Activated gamma-delta T cell treated with anti-CD3 and anti-CD28 coated beads, Interleukin-2, amount 50 U/mL, for 16 hours (primary cell): ENCODE results near the gene VAT1L.
"Not testable (repeated sequence)": the region's sequence is repeated elsewhere in the genome, so short reads cannot be mapped to it uniquely, and the experiment has no call there.

ENCODE experiments used
- DNase-seq: peaks from one replicate; pipeline ENCODE4 v3.0.0-alpha.2; 2020; ENCODE audit warnings: low read depth

VAT1L gene

DNA sequence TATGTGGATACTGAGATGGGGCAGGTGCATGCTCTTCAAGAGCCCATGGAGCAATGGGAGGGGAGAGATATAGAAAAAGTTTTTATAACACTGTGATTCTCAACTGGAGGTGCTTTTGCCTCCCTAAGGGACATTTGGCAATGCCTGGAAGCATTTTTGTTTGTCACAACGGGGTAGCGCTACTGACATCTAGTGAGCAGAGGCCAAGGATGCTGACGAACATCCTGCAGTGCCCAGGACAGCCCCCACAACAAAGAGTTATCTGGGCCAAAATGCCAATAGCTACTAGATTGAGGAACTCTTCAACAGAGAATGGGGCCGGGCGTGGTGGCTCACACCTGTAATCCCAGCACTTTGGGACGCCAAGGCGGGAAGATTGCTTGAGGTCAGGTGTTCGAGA is 166.8 kb downstream of the VAT1L start:
- no peak for DNase-seq

DNA sequence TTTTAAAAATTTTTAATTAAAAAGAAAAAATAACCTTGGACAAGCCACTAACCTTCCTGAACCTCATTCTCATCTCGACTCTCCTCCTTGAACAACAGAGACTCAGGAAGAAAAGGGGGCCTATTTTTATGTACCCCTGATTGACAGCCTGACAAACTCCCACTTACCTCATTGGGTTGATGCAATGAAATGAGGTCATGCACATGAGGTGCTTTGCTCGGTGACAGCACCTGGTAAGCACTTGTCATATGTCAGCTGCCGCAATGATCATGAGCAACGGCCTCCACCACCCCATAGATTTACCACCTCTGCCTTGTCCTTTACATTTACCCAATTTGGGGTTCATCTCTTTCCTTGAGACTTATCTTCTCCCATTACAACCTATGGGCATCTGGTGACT is 167.9 kb downstream of the VAT1L start:
- no peak for DNase-seq

- no peak for DNase-seq
Observed at GRCh38 chr16:77960766-77961165, 172.4 kb downstream of the VAT1L start.

- DNase-seq: no peak
Observed at GRCh38 chr16:77961814-77962213, 173.4 kb downstream of the VAT1L start.

DNA sequence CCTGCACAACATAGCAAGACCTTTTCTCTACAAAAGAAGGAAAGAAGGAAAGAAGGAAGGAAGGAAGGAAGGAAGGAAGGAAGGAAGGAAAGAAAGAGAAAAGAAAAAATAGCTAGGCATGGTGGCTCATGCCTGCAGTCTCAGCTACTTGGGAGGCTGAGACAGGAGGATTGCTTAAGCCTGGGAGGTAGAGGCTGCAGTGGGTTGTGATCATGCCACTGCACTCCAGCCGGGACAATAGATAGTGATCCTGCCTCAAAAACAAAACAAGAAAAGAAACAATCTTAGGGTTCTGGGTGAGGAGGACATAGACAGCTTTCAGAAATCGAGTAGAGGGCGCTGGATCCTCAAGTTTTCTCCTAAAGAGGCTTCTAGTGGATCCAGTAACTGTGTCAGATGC is 174.3 kb downstream of the VAT1L start:
- no peak for DNase-seq

GRCh38 chr16:77963185-77964044 is 175.1 kb downstream of the VAT1L start:
- DNase-seq: no peak

- no peak for DNase-seq
Observed at GRCh38 chr16:77965346-77965745, 177.0 kb downstream of the VAT1L start.

- DNase-seq: no peak
Observed at GRCh38 chr16:77967054-77967904, 178.9 kb downstream of the VAT1L start.

DNA sequence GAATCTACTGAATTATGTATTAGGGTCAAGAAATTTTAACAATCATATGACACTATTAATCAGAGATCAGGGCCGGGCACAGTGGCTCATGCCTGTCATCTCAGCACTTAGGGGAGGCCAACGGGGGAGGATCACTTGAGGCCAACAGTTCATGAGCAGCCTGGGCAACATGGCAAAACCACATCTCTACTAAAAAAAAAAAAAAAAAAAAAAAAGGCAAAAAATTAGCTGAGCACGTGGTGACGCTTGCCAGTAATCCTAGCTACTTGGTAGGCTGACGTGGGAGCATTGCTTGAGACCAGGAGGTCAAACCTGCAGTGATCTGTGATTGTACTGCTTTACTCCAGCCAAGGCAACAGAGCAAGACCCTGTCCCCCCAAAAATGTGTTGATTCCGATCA is 181.5 kb downstream of the VAT1L start:
- DNase-seq: no peak

- DNase-seq: no peak
Observed at GRCh38 chr16:77970371-77970770, 182.0 kb downstream of the VAT1L start.

- DNase-seq: peak; percentile 55
Observed at GRCh38 chr16:77971306-77972061, 183.1 kb downstream of the VAT1L start.

GRCh38 chr16:77972062-77972392 is 183.7 kb downstream of the VAT1L start:
- no peak for DNase-seq

DNA sequence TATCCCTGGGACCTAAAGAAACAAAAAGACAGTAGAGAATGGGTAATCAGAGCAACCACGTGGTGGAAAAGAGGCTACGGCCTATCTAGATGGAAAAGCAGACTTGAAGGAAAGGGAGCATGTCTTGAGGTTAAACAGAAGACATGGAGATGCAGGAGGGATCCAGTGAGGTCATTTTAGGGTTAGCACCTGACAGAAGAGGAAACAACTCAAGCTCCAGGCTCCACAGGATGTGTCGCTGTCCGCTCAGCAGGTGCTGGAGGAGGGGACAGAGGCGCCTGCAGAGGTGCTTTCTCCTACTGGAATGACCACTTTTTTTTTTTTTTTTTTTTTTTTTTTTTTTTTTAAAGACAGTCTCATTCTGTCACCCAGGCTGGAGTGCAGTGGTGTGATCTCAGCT is 186.5 kb downstream of the VAT1L start:
- no peak for DNase-seq

DNA sequence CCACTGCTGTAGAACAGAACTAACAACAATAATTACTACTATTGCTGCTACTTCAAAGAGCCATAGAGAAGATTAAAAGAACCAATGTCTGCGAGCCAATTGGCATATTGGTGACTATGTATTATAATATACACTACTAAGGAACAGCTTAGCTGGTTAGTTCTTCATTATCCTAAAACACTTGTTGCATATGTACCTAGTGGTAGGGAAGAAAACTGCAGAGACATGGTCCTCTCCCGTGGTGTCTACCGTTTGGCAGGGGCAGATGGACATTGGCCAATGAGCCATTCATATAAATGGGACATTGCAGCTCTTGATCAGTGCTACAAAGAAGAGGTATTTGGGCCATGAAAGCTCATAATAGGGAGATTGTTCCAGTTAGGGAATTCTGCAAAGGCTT is 187.6 kb downstream of the VAT1L start:
- DNase-seq: no peak

GRCh38 chr16:77977339-77977738 is 189.0 kb downstream of the VAT1L start:
- DNase-seq: no peak

DNA sequence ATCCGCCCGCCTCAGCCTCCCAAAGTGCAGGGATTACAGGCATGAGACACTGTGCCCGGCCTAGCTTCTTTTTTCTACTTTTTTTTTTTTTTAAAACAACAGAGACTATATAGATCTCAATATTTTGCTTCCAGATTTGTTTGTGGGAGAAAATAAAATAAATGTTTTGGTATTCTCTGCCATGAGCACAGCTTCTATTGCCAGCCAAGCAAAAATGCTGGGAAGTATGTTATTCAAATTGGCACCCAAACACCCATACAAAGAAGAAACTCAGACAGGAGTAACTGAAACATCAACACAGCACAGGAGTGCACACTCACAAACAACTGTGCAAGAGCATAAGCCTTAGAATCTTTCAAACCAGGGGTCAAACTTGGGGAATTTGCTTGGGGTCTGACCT is 196.7 kb downstream of the VAT1L start:
- DNase-seq: no peak

GRCh38 chr16:77986011-77986740 is 197.8 kb downstream of the VAT1L start:
- no peak for DNase-seq

- DNase-seq: no peak
Observed at GRCh38 chr16:77987810-77988209, 199.4 kb downstream of the VAT1L start.

DNA sequence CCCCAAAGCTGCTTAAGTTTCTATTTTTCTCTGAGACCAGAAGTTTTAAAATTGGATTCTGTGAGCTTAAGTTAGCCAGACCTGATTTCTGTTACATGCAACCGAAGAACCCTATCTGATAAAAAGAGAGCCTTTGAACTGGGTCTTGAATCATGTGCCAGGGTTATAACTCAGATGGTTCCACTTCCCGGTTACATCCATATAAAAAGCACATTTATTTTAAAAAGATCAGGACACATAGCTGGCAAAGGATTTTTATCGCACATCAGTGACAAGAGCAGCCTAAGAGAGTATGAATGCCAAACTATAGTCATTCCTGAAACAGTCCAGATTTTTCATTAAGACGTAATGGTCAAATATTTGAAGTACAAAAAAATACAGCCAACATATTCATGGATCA is 201.5 kb downstream of the VAT1L start:
- no peak for DNase-seq

GRCh38 chr16:77991701-77992100 is 203.3 kb downstream of the VAT1L start:
- no peak for DNase-seq

DNA sequence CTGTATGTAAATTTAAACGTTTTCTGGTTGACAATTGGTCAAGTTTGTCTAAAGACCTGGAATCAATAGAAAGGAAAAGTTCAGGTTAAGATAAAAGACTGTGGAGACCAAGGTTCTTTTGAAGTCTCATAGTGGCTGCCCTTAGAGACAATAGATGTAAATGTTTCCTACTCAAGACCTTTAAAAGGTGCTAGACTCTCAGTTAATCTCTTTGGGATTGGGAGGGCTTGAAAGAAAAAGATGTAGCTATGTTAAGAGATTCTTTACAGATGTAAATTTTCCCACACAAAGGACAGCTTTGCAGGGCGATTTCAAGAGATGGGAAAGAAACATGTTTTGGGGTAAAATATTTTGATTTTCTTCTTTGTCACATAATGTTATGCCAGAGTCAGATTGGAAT is 204.0 kb downstream of the VAT1L start:
- DNase-seq: not testable (repeated sequence)
